ENCODE data around the gene RNF151.

- TF ChIP-seq CTCF (IDR thresholded peaks at IDR 0.05) = no peak
- TF ChIP-seq ZFX (IDR thresholded peaks at IDR 0.05; ENCODE audit: borderline replicate concordance) = no peak
These were observed 38.3 kb downstream of the RNF151 start for GRCh38 chr16:2004795-2005517.
